HG03045 (cell line): ENCODE data around the gene SHISA9.
"Not testable (repeated sequence)": the region's sequence is repeated elsewhere in the genome, so short reads cannot be mapped to it uniquely, and the experiment has no call there.

ENCODE experiments used
- ATAC-seq: cut with Tn5 transposase; IDR thresholded peaks from one replicate; pipeline ENCODE4 v1.9.1; 2021; ENCODE audit warnings: mild to moderate bottlenecking, moderate library complexity; ENCODE audit not compliant: unreplicated experiment

SHISA9 gene

DNA sequence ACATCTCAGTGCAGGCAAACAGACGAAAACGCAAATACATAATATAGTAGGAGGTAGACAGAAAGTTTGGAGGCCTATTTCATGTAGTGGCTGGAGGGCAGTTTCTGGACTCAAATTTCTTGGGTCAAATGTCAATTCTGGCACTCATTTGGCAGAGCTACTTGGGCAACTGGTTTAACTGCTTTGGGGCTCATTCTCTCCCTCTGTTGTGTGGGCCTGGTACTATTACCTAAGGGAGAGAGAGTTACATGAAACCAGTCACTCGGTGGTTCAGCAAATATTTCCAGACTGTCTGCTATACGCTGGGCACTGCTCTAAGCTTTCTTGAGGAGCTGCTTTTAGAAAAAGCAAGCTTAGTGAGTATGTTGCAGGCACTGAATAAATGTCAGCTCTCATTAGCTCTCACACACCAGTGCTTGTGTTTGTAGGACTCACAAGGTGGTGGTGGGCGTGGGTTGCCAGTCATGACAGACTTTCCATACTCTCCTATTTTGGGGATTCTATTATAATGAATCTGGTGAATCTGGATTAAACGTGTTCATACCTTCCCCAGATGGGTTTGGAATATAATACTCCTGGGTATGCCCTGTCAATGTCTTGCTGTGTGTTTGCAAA lies 1.8 kb upstream of the SHISA9 start:
- no peak for ATAC-seq

DNA sequence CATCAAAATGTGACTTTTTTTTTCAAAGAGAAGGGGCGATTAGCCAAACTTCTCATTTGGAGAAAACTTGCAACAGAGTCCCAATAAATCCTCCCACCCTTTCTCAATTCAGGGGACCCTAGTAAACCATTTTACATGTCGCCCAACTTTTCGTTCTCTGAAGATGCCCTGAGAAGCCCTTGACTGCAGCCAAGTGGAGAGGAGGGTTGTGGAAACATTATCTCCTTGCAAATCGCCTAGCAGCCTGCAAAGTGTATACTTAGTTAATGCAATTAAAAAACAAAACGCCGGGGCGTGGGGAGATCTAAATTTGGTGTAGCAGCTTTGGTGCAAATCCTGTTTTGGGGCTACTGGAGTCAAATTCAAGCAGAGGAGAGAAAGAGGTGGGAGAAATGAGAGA lies 1.2 kb upstream of the SHISA9 start:
- ATAC-seq = no peak

- no peak for ATAC-seq
Measured at GRCh38 chr16:12900599-12901203, 697 bp upstream of the SHISA9 start.

DNA sequence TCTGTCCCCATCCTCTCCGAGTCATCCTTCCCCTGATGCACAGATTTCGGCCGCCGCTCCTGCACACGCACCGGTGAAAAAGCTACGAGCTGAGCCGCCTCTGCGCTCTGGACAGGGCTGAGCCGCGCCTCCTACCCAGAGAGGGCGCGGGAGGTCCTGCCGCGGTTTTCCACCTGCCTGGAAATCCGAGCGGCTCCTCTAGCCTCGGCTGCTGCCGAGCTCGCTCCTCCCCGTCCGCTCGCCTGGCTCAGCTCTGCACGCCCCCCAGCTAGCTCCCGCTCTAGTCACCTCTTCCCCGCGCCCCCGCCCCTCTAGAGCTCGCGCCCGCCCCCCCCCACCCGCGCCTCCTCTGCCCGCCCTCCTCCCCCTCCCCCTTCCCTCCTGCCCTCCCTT lies 198 bp upstream of the SHISA9 start:
- no peak for ATAC-seq

GRCh38 chr16:12902511-12903372 lies 1.3 kb downstream of the SHISA9 start:
- no peak for ATAC-seq

- ATAC-seq = no peak
Measured at GRCh38 chr16:12903407-12904328, 2.3 kb downstream of the SHISA9 start.

GRCh38 chr16:12904329-12904671 lies 2.9 kb downstream of the SHISA9 start:
- no peak for ATAC-seq

- ATAC-seq = no peak
Measured at GRCh38 chr16:12906271-12906670, 4.9 kb downstream of the SHISA9 start.

DNA sequence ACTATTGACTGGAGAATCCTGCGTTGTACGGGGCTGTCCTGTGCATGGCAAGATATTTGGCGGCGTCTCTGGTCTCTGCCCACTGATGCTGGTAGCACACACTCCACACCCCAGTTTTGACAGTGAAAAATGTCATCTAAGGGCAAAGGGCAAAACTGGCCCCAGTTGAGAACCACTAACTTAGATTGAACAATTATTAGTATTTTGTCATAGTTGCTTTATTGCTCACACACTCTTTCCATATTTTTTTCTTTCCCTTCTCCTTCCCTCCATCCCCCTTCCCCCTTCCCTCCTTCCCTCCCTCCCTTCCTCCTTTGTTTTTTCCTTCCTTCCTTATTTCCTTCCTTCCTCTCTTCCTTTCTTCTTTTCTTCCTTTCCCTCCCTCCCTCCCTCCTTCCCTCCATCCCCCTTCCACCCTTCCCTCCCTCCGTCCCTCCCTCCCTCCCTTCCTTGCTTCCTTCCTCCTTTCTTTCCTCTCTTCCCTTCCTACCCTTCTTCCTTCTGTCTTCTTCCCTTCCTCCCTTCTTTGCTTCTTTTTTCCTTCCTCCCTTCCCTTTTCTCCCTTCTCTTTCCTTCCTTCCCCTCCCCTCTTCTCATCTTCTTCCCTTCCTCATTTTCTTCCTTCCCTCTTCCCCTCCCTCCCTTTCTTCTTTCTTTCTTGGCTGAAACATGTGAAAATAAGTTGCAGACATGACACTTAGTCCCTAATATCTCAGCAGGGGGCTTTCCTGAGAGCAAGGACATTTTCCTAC lies 5.5 kb downstream of the SHISA9 start:
- ATAC-seq = no peak

DNA sequence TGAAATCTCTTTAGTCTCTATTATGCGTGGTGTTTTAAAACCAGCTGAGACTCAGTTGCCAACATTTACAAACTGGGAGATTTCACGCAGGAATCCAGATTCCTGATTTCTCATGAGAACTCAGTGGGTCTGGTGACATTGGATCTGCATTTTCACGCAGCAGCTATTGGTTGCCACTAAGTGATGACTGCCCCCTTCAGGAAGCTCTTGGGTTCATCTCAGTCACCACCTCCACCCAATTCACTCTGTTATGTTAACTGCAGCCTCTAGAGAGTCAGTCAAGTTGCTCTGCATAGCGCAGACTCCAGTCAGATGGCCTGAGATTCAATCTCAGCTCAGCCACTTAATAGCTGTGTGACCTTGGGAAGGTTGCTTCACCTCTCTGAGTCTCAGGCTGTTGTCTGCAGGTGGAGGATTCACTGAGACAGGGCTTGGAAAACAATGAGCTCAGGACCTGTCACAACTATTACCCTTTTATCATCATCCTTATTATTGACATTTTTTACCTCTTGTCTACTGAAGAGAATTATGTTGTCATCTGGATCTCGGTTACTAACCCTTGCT lies 6.4 kb downstream of the SHISA9 start:
- no peak for ATAC-seq

DNA sequence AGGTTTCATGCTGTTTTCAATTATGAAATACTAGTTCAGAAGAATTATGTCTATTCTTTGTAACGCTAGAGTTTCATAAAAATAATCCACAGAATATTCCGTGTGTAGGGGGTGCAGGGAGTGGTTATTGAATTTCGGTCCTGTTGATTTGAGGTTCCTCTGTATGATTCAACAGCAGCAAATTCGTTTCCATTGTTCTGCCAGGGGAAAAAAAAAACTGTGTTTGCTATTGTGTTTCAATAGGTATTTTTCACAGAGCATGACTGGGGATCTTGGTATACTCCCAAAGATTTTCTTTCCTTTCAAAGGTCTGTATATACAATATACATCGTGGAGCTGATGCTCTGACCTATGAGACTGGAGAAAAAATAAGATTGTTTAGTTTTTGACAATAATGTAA lies 15.8 kb downstream of the SHISA9 start:
- ATAC-seq = no peak

DNA sequence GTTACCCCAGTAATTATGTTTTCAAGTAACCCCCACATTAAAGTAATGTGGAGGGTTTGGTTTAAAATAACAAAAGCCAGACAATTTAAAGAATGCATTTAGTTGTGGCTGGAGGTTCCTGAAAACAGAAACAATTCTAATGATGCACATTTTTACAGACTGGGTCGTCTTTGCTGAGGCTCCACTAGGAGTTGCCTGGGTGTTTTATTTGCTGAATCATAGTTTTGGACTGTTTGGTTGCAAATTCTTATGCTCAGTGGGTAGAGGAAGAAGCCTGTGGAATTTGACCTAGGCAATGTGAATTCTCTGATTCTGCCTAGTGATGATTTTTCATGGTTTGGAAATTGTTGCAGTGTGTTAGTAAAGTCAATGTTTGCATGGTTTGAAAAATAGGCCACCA lies 16.3 kb downstream of the SHISA9 start:
- no peak for ATAC-seq

GRCh38 chr16:12920739-12921138 lies 19.3 kb downstream of the SHISA9 start:
- no peak for ATAC-seq

- ATAC-seq = not testable (repeated sequence)
Measured at GRCh38 chr16:12923640-12924039, 22.2 kb downstream of the SHISA9 start.

DNA sequence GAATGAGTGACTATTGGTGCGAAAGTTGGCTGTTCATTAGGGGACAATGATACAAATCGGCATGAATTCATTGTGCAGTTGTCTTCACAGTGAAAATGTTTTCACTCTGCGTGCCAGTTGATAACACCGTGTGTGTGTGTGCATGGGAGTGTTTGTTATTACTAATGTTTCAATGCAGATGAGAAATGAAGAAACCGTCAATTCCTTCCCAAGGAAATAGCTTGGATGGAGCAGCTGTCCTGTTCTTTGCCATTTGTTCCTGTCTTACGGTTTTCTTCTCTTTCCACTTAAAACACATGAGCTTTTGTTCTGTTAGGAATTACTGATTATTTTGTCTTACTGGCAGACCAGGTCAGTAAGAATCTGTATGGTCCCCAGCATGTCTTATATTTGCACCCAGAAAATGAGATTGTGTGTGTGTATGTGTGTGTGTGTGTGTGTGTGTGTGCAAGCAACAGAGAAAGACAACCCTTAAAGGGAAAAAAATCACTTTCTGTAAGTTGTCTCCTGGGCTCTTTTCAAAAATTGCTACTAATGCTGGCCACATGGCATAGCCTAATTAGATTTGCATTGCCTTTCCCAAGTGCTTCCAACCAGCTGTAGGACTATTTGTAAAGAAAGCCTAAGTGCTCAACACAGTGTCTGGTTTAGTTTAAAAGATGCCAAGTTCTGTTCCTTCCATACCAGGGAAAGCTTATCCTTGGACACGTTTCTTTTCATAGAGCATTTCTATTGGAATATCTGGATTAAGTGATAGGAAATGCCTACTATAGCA lies 23.8 kb downstream of the SHISA9 start:
- ATAC-seq = no peak

DNA sequence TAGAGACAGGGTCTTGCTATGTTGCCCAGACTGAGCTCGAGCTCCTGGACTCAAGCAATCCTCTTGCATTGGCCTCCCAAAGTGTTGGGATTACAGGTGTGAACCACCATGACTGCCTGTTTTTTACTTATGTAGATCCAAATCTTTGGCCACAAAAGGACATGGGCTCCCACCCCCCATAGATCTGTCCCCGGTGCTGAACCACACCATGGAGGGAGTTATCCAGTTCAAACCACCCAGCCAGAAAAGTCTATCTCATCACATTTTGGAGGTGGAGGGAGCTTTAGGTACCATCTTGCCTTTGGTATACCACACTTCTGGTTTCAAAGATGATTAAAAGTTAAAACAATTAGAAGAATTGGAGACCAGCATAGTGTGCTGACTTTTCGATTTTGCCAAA lies 26.2 kb downstream of the SHISA9 start:
- no peak for ATAC-seq

- ATAC-seq = no peak
Measured at GRCh38 chr16:12930881-12931280, 29.5 kb downstream of the SHISA9 start.

DNA sequence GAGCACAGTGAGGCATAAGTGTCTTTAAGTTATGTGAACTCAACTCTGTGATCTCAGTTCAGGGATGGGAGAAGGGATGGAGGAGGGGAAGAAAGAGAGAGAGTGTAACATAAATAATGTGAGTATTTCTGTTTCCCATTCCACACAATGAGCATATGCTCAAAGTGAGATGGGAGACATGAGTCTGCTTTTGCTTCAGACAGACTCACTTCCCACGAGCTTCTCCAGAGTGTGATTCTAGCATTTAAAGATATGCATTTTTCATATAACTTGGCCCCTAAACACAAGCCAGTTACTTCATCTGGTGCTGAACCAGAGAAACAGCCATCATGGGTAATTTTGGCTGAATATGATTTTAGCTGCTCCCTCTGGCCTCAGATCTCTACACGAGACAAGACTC lies 35.0 kb downstream of the SHISA9 start:
- ATAC-seq = no peak

GRCh38 chr16:12941896-12942295 lies 40.5 kb downstream of the SHISA9 start:
- ATAC-seq = no peak
